ENCODE data around the gene DDX42. TPM values are rescaled to one million over a fixed set of nuclear protein-coding genes. Genes with fewer than 3 reads are reported as not detected.
A peak's percentile ranks its signal among the peaks of the same experiment; 100 is the strongest.

The DDX42 gene
- total RNA-seq, 1 experiment from 2014 or later = 174 TPM

DNA sequence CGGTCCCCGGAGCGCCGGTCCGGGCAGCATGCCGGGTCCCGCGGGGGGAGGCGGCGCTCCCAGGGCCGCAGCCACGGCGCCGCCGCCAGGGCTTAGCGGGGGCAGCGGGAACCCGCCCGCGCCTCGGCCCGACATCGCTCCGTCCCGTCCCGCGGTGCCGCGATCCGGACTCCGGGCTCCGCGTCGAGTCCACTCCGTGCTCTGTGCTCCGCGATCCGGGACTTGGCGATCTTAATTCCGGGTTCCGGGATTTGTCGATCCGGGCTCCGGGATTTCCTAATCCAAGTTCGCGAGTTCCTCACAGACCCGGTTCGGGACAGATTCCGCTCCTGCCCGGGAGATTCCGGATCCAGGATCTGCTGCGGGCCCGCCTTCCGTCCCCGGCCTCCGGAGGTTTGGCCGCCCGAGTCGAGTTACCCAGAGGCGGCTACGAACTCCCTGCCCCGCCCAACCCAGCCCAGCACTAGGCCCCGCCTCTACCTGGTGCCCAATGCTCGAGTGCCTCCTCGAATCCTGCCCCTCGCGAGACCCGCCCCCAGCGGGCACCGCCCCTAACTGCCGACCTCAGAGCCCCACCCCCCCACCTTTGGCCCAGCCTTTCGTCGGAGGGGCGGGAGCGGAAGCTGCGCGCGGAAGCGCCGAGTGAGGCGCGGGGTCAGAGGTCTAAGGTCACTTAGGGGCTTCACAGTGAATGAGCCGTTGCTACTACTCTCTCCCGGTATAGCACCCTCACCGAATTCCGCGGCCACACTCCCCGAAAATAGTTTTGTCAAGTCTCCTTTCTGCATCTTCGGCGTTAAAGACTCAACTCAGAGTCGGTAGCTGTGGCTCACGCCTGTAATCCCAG lies 68.8 kb downstream of the DDX42 start, which contains the start of gene SMARCD2:
TSS of gene SMARCD2 (minus strand) at position 146 of the 847 bp plus-strand sequence. CDS start at position 135, 11 bp downstream.
- peaks cover 40 to 46% of the 10 kb centered on the region in 2 experiments for H3K4me1 ChIP-seq (ENCODE audit: control insufficient read depth in 1 of 2, insufficient read depth in 2 of 2, low read length in 2 of 2)
- TF ChIP-seq FOSL1 (IDR thresholded peaks at IDR 0.05; ENCODE audit: low read depth) (no peak), ZNF274 (IDR thresholded peaks at IDR 0.05; ENCODE audit: low read depth, low read length) (no peak), EGR1 (IDR thresholded peaks at IDR 0.05; ENCODE audit: low read depth) (no peak), RAD21 (IDR thresholded peaks at IDR 0.05; ENCODE audit: low read depth) (no peak), YY1 (IDR thresholded peaks at IDR 0.05; ENCODE audit: extremely low read depth, insufficient replicate concordance, low read depth, low read length) (peak; percentile 90), CEBPB (IDR thresholded peaks at IDR 0.05; ENCODE audit: low read depth) (no peak), SIN3A (IDR thresholded peaks at IDR 0.05; ENCODE audit: low read depth) (no peak), ZFX (IDR thresholded peaks at IDR 0.05) (peak; percentile 86), TCF7L2 (IDR thresholded peaks at IDR 0.05; ENCODE audit: borderline replicate concordance, extremely low read depth, insufficient read depth, insufficient read length) (peak; percentile 58), CBX3 (IDR thresholded peaks at IDR 0.05; ENCODE audit: low read depth) (no peak), POLR2AphosphoS5 (IDR thresholded peaks at IDR 0.05; ENCODE audit: low read depth, low read length) (peak; percentile 59)
- TF ChIP-seq, protein P1, sequence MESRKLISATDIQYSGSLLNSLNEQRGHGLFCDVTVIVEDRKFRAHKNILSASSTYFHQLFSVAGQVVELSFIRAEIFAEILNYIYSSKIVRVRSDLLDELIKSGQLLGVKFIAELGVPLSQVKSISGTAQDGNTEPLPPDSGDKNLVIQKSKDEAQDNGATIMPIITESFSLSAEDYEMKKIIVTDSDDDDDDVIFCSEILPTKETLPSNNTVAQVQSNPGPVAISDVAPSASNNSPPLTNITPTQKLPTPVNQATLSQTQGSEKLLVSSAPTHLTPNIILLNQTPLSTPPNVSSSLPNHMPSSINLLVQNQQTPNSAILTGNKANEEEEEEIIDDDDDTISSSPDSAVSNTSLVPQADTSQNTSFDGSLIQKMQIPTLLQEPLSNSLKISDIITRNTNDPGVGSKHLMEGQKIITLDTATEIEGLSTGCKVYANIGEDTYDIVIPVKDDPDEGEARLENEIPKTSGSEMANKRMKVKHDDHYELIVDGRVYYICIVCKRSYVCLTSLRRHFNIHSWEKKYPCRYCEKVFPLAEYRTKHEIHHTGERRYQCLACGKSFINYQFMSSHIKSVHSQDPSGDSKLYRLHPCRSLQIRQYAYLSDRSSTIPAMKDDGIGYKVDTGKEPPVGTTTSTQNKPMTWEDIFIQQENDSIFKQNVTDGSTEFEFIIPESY (IDR thresholded peaks at IDR 0.05; ENCODE audit: extremely low read depth, insufficient replicate concordance, low read length) = peak; percentile 59
- TF ChIP-seq, protein P2, sequence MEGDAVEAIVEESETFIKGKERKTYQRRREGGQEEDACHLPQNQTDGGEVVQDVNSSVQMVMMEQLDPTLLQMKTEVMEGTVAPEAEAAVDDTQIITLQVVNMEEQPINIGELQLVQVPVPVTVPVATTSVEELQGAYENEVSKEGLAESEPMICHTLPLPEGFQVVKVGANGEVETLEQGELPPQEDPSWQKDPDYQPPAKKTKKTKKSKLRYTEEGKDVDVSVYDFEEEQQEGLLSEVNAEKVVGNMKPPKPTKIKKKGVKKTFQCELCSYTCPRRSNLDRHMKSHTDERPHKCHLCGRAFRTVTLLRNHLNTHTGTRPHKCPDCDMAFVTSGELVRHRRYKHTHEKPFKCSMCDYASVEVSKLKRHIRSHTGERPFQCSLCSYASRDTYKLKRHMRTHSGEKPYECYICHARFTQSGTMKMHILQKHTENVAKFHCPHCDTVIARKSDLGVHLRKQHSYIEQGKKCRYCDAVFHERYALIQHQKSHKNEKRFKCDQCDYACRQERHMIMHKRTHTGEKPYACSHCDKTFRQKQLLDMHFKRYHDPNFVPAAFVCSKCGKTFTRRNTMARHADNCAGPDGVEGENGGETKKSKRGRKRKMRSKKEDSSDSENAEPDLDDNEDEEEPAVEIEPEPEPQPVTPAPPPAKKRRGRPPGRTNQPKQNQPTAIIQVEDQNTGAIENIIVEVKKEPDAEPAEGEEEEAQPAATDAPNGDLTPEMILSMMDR (IDR thresholded peaks at IDR 0.05 in 2 of 3, conservative IDR thresholded peaks at IDR 0.05 in 1 of 3; ENCODE audit: borderline replicate concordance in 1 of 3, insufficient read depth in 1 of 3, low read depth in 2 of 3, low read length in 2 of 3) = no peak
- TF ChIP-seq, protein P3, sequence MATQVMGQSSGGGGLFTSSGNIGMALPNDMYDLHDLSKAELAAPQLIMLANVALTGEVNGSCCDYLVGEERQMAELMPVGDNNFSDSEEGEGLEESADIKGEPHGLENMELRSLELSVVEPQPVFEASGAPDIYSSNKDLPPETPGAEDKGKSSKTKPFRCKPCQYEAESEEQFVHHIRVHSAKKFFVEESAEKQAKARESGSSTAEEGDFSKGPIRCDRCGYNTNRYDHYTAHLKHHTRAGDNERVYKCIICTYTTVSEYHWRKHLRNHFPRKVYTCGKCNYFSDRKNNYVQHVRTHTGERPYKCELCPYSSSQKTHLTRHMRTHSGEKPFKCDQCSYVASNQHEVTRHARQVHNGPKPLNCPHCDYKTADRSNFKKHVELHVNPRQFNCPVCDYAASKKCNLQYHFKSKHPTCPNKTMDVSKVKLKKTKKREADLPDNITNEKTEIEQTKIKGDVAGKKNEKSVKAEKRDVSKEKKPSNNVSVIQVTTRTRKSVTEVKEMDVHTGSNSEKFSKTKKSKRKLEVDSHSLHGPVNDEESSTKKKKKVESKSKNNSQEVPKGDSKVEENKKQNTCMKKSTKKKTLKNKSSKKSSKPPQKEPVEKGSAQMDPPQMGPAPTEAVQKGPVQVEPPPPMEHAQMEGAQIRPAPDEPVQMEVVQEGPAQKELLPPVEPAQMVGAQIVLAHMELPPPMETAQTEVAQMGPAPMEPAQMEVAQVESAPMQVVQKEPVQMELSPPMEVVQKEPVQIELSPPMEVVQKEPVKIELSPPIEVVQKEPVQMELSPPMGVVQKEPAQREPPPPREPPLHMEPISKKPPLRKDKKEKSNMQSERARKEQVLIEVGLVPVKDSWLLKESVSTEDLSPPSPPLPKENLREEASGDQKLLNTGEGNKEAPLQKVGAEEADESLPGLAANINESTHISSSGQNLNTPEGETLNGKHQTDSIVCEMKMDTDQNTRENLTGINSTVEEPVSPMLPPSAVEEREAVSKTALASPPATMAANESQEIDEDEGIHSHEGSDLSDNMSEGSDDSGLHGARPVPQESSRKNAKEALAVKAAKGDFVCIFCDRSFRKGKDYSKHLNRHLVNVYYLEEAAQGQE (IDR thresholded peaks at IDR 0.05; ENCODE audit: low read depth) = no peak
- peak within 1 kb of the TSS; percentile 96 for H3K27ac ChIP-seq (ENCODE audit: low read depth, low read length)
- H3K9me2 ChIP-seq (ENCODE audit: insufficient read depth) = no peaks in the 10 kb centered on the region
- no peaks in the 10 kb centered on the region for H3K9me3 ChIP-seq (ENCODE audit: control insufficient read depth in 1 of 2, insufficient read depth in 1 of 2, low read depth in 1 of 2, low read length in 2 of 2)
- peak within 1 kb of the TSS; percentile 98 for H3K9ac ChIP-seq (ENCODE audit: low read length)
- no TSS peak for BruUV-seq (replicated peaks)
- CTCF ChIA-PET = interaction anchor here (0.7 to 1.5 kb wide), 4 partner anchors 11 to 23 kb away, joined by 3 to 10 read pairs (median 6); no protein-coding TSS in a partner anchor
- H3K27me3 ChIP-seq (ENCODE audit: insufficient read depth, low read length) = no peaks in the 10 kb centered on the region
- peak within 1 kb of the TSS; percentile 89 for H3K4me2 ChIP-seq (ENCODE audit: low read length)
- H3K79me2 ChIP-seq (ENCODE audit: insufficient read depth, low read length) = peaks cover 46% of the 10 kb centered on the region
- H2AFZ ChIP-seq (ENCODE audit: low read depth, low read length, poor library complexity, severe bottlenecking) = peak within 1 kb of the TSS; percentile 47
- peak within 1 kb of the TSS; percentile 92 to 95 for H3K4me3 ChIP-seq (replicated peaks in 1 of 2; ENCODE audit: low read depth in 1 of 2, low read length in 2 of 2)
- intact Hi-C loops (cut with micrococcal nuclease) = loop anchor here (2.0 to 5.0 kb wide), 2 partner anchors 70 to 220 kb away; partner anchors contain the start of genes CCDC47 and MAP3K3
- RAD21 ChIA-PET (ENCODE audit: low non-redundant PET in 1 of 2, low total read pairs in 2 of 2, uncharacterized antibody in 2 of 2, unreplicated experiment in 2 of 2) = no interaction called here
- no peaks in the 10 kb centered on the region for H4K20me1 ChIP-seq (ENCODE audit: insufficient read depth)
- H3K36me3 ChIP-seq (ENCODE audit: control insufficient read depth in 1 of 2, insufficient read depth in 2 of 2, low read length in 2 of 2) = no peaks in the 10 kb centered on the region; a peak in 1 of 4 replicates
- ATAC-seq (peak; percentile 87), DNase-seq (ENCODE audit: low read depth, low spot score) (peak; percentile 100)
- POLR2A ChIA-PET = interaction anchor here (0.6 to 1.8 kb wide), 6 partner anchors 16 to 663 kb away, joined by 3 to 13 read pairs (median 5); partner anchors contain the start of genes CCDC47, DDX42 and DDX5
